CD14-positive monocyte (primary cell): ENCODE data around the gene A4GALT. TPM values are rescaled to one million over a fixed set of nuclear protein-coding genes. Genes with fewer than 3 reads are reported as not detected.

Experiments
- DNase-seq, 3 donors: peaks; one replicate each; pipeline ENCODE4 v3.0.0-alpha.2; 2011 to 2022
- H2AFZ ChIP-seq: 2 replicates; pipeline ENCODE4 v1.6.0; 2012; ENCODE audit warnings: mild to moderate bottlenecking, low read depth, low read length, inconsistent platforms; ENCODE audit not compliant: insufficient read depth, poor library complexity, severe bottlenecking
- H3K27ac ChIP-seq, 2 donors: 1 replicate in 1 of 2; 2 replicates in 1 of 2; pipeline ENCODE4 v1.5.1; 2012 to 2013; ENCODE audit warnings: low read length in 2 of 2, control low read depth in 1 of 2, inconsistent platforms in 1 of 2, low read depth in 1 of 2, mild to moderate bottlenecking in 1 of 2
- H3K27me3 ChIP-seq, 2 donors: one replicate each; pipeline versions ENCODE4 v1.6.0 to v1.6.1; 2011 to 2013; ENCODE audit warnings: low read length in 2 of 2; ENCODE audit not compliant: control insufficient read depth in 2 of 2, insufficient read depth in 2 of 2
- H3K36me3 ChIP-seq, 2 donors: replicated peaks in 1 of 2; 1 replicate in 1 of 2; 2 replicates in 1 of 2; pipeline versions ENCODE4 v1.5.1 to v1.6.1; 2012 to 2013; ENCODE audit warnings: low read length in 2 of 2, control low read depth in 1 of 2, inconsistent platforms in 1 of 2, mild to moderate bottlenecking in 1 of 2; ENCODE audit not compliant: insufficient read depth in 2 of 2, control insufficient read depth in 1 of 2
- H3K4me1 ChIP-seq, 2 donors: 1 replicate in 1 of 2; 2 replicates in 1 of 2; pipeline versions ENCODE4 v1.5.1 to v1.6.1; 2012 to 2013; ENCODE audit warnings: low read length in 2 of 2, control low read depth in 1 of 2, inconsistent platforms in 1 of 2, mild to moderate bottlenecking in 1 of 2, moderate library complexity in 1 of 2; ENCODE audit not compliant: insufficient read depth in 2 of 2, control insufficient read depth in 1 of 2
- H3K4me2 ChIP-seq: replicated peaks from 2 replicates; pipeline ENCODE3; 2012; ENCODE audit warnings: low read length, moderate library complexity, mild to moderate bottlenecking; ENCODE audit not compliant: poor library complexity, severe bottlenecking; ENCODE audit errors: extremely low read depth
- H3K4me3 ChIP-seq, 3 experiments: fragments of 200-600 bp in 1 of 3; sonication (generic) in 1 of 3; replicated peaks in 1 of 3; 1 replicate in 2 of 3; 2 replicates in 1 of 3; pipeline ENCODE4 v1.5.1; 2011 to 2013; ENCODE audit warnings: low read length in 3 of 3, mild to moderate bottlenecking in 3 of 3, control low read depth in 2 of 3, low read depth in 2 of 3, inconsistent platforms in 1 of 3, moderate library complexity in 1 of 3
- H3K79me2 ChIP-seq: 2 replicates; pipeline ENCODE4 v1.6.0; 2012; ENCODE audit warnings: mild to moderate bottlenecking, control low read depth, inconsistent platforms, low read length, moderate library complexity; ENCODE audit not compliant: insufficient read depth
- H3K9ac ChIP-seq: 2 replicates; pipeline ENCODE4 v1.6.0; 2017; ENCODE audit warnings: low read length, mild to moderate bottlenecking; ENCODE audit not compliant: insufficient read depth, poor library complexity, severe bottlenecking
- H3K9me3 ChIP-seq, 2 donors: replicated peaks in 1 of 2; 1 replicate in 1 of 2; 2 replicates in 1 of 2; pipeline versions ENCODE4 v1.5.1 to v1.6.1; 2012 to 2013; ENCODE audit warnings: low read length in 2 of 2, control low read depth in 1 of 2; ENCODE audit not compliant: control insufficient read depth in 1 of 2, insufficient read depth in 1 of 2
- H4K20me1 ChIP-seq: 2 replicates; pipeline ENCODE4 v1.6.0; 2012; ENCODE audit warnings: mild to moderate bottlenecking, low read length, control low read depth, moderate library complexity; ENCODE audit not compliant: insufficient read depth
- H3K27ac Mint-ChIP-seq, 7 donors: one replicate each; pipeline ENCODE4 v1.8.0; 2020; ENCODE audit warnings: mild to moderate bottlenecking in 7 of 7, mixed read lengths in 7 of 7, moderate library complexity in 6 of 7, inconsistent platforms in 2 of 7
- H3K27me3 Mint-ChIP-seq, 3 donors: one replicate each; pipeline ENCODE4 v1.8.0; 2021 to 2022; ENCODE audit warnings: low read depth in 3 of 3, mild to moderate bottlenecking in 3 of 3, mixed read lengths in 3 of 3, moderate library complexity in 3 of 3, inconsistent platforms in 1 of 3
- H3K36me3 Mint-ChIP-seq, 2 donors: one replicate each; pipeline ENCODE4 v1.8.0; 2020; ENCODE audit warnings: mixed read lengths in 2 of 2, inconsistent platforms in 1 of 2, mild to moderate bottlenecking in 1 of 2
- H3K4me1 Mint-ChIP-seq: one replicate; pipeline ENCODE4 v1.8.0; 2020; ENCODE audit warnings: mild to moderate bottlenecking, mixed read lengths
- H3K4me3 Mint-ChIP-seq, 2 donors: one replicate each; pipeline ENCODE4 v1.8.0; 2020; ENCODE audit warnings: mild to moderate bottlenecking in 2 of 2, mixed read lengths in 2 of 2, moderate library complexity in 1 of 2
- H3K9me3 Mint-ChIP-seq, 7 donors: one replicate each; pipeline ENCODE4 v1.8.0; 2020 to 2022; ENCODE audit warnings: mixed read lengths in 7 of 7, mild to moderate bottlenecking in 6 of 7, moderate library complexity in 6 of 7, inconsistent platforms in 2 of 7
- CTCF ChIP-seq: fragments of 200-600 bp; IDR thresholded peaks from one replicate; pipeline ENCODE4 v1.8.0; 2022; ENCODE audit warnings: antibody characterized with exemption, mild to moderate bottlenecking
- WGBS: methylation state at CpG from one replicate; pipeline ENCODE4 v1.1.5; 2013; ENCODE audit warnings: missing lambda C conversion rate; ENCODE audit not compliant: insufficient coverage; 5-methylcytosine and 5-hydroxymethylcytosine counted together
- intact Hi-C, 2 donors: fragments of 100-400 bp; cut with micrococcal nuclease; formaldehyde crosslinking; loops; one replicate each; pipeline versions ENCODE4 v1.15.0 to v1.15.1; 2023
- polyA plus RNA-seq, 3 donors: library from polyadenylated mRNA; depleted of rRNA in 1 of 3; unstranded in 2 of 3; stranded (reverse) in 1 of 3; fragments of 300-500 nt in 2 of 3; fragments of >200 nt in 1 of 3; fragmentation: Illumina TruSeq in 2 of 3; gene quantifications; 1 replicate in 2 of 3; 2 replicates in 1 of 3; pipeline ENCODE4 v1.2.3, GENCODE V29; 2012 to 2021

A4GALT gene
- polyA plus RNA-seq, 3 donors = not detected

- no peak overlapping the region for H3K4me3 ChIP-seq
- H3K27me3 ChIP-seq = no peaks in the 10 kb centered on the region
- H3K27ac Mint-ChIP-seq = peak overlapping the region in 2 of 7 donors; percentile 0 to 57
- H3K79me2 ChIP-seq = no peaks in the 10 kb centered on the region
- no peak overlapping the region for H2AFZ ChIP-seq
- H3K27ac ChIP-seq = no peak overlapping the region
- H3K4me3 Mint-ChIP-seq = no peak overlapping the region
- H3K4me1 Mint-ChIP-seq = peaks cover 11% of the 10 kb centered on the region
- H3K4me1 ChIP-seq = peaks cover 4% of the 10 kb centered on the region in 2 donors
- no peak overlapping the region for H3K4me2 ChIP-seq
- intact Hi-C loops = loop anchor here (10.0 kb wide), 2 partner anchors 53 to 67 kb away; no protein-coding TSS in a partner anchor
- no peak for TF ChIP-seq CTCF
- no peaks in the 10 kb centered on the region for H3K36me3 ChIP-seq
- H3K27me3 Mint-ChIP-seq = peaks cover 7 to 16% (median 8%) of the 10 kb centered on the region in 3 donors
- WGBS = 98% methylated on average over 5 of the region's 6 CpGs
- no peak overlapping the region for H3K9ac ChIP-seq
- H3K9me3 Mint-ChIP-seq = no peaks in the 10 kb centered on the region
- no peak for DNase-seq
- H3K36me3 Mint-ChIP-seq = no peaks in the 10 kb centered on the region
- H4K20me1 ChIP-seq = no peaks in the 10 kb centered on the region
- no peaks in the 10 kb centered on the region for H3K9me3 ChIP-seq
Observed at GRCh38 chr22:42732081-42732480, 11.4 kb upstream of the A4GALT start.

GRCh38 chr22:42726811-42727210, 6.1 kb upstream of the A4GALT start:
- Histone ChIP-seq H3K4me3 (no peak overlapping the region), H3K79me2 (no peaks in the 10 kb centered on the region), H4K20me1 (no peaks in the 10 kb centered on the region), H3K36me3 (no peaks in the 10 kb centered on the region), H3K9ac (no peak overlapping the region), H3K4me1 (no peaks in the 10 kb centered on the region), H3K27ac (no peak overlapping the region), H3K27me3 (peaks cover 6 to 15% of the 10 kb centered on the region in 2 donors), H3K9me3 (no peaks in the 10 kb centered on the region), H2AFZ (no peak overlapping the region), H3K4me2 (no peak overlapping the region)
- intact Hi-C loops = no loop called here
- Mint-ChIP-seq H3K27ac (no peak overlapping the region), H3K27me3 (peaks cover 35 to 50% (median 37%) of the 10 kb centered on the region in 3 donors), H3K36me3 (peaks cover 0 to under 1% of the 10 kb centered on the region in 2 donors), H3K4me1 (peaks cover 5% of the 10 kb centered on the region), H3K9me3 (peaks cover 0 to 7% (median 0%) of the 10 kb centered on the region in 7 donors), H3K4me3 (no peak overlapping the region)
- DNase-seq = no peak
- 80% methylated on average over 1 of the region's 6 CpGs for WGBS
- no peak for TF ChIP-seq CTCF
